Erythroblast (primary cell): Measurements from ENCODE around the gene AUTS2.

ENCODE experiments used
- GATA1 ChIP-seq: IDR thresholded peaks from 2 replicates; pipeline ENCODE4 v1.6.1; 2011; ENCODE audit warnings: low read depth, mild to moderate bottlenecking, control low read depth, low read length, moderate library complexity
- POLR2A ChIP-seq: IDR thresholded peaks from 2 replicates; pipeline ENCODE4 v1.6.1; 2011; ENCODE audit warnings: mild to moderate bottlenecking, low read length

GRCh38 chr7:70380421-70381015, 782.2 kb downstream of the AUTS2 start:
- TF ChIP-seq GATA1: no peak
- TF ChIP-seq POLR2A: no peak
